Testis (tissue), 2 donors: ENCODE data around the gene CYREN.

Experiments used
- CTCF ChIP-seq, 3 experiments: fragments of 450-650 bp in 2 of 3; fragments of 200-600 bp in 1 of 3; sonication (generic) in 1 of 3; IDR thresholded peaks; one replicate each; pipeline ENCODE4 v1.5.1; 2016 to 2019; ENCODE audit warnings: antibody characterized with exemption in 3 of 3, mild to moderate bottlenecking in 2 of 3, moderate library complexity in 1 of 3
- POLR2A ChIP-seq: fragments of 450-650 bp; IDR thresholded peaks from one replicate; pipeline ENCODE4 v1.6.1; 2017; ENCODE audit warnings: antibody characterized with exemption, mild to moderate bottlenecking, moderate library complexity

GRCh38 chr7:135175931-135176330 is 5.4 kb upstream of the CYREN start:
- TF ChIP-seq POLR2A = no peak
- no peak for TF ChIP-seq CTCF (IDR thresholded peaks at IDR 0.05)
